ENCODE results near the gene BOC.

DNA sequence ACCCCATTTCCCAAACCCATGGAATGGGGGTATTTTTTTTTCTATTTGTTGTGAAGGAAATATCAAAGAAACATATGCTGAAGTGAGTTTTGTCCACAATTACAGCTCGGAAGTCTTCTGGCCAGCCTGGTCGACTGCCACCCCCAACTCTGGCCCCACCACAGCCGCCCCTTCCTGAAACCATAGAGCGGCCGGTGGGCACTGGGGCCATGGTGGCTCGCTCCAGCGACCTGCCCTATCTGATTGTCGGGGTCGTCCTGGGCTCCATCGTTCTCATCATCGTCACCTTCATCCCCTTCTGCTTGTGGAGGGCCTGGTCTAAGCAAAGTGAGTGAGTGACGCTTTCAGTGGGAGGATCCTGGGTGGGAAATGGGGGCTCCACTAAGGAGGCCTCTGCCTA, 71.9 kb downstream of the BOC start:
- TF ChIP-seq, protein P1, sequence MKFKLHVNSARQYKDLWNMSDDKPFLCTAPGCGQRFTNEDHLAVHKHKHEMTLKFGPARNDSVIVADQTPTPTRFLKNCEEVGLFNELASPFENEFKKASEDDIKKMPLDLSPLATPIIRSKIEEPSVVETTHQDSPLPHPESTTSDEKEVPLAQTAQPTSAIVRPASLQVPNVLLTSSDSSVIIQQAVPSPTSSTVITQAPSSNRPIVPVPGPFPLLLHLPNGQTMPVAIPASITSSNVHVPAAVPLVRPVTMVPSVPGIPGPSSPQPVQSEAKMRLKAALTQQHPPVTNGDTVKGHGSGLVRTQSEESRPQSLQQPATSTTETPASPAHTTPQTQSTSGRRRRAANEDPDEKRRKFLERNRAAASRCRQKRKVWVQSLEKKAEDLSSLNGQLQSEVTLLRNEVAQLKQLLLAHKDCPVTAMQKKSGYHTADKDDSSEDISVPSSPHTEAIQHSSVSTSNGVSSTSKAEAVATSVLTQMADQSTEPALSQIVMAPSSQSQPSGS (IDR thresholded peaks at IDR 0.05; ENCODE audit: low read length) = no peak
- no peak for TF ChIP-seq ZNF24 (IDR thresholded peaks at IDR 0.05)
- TF ChIP-seq, protein P2, sequence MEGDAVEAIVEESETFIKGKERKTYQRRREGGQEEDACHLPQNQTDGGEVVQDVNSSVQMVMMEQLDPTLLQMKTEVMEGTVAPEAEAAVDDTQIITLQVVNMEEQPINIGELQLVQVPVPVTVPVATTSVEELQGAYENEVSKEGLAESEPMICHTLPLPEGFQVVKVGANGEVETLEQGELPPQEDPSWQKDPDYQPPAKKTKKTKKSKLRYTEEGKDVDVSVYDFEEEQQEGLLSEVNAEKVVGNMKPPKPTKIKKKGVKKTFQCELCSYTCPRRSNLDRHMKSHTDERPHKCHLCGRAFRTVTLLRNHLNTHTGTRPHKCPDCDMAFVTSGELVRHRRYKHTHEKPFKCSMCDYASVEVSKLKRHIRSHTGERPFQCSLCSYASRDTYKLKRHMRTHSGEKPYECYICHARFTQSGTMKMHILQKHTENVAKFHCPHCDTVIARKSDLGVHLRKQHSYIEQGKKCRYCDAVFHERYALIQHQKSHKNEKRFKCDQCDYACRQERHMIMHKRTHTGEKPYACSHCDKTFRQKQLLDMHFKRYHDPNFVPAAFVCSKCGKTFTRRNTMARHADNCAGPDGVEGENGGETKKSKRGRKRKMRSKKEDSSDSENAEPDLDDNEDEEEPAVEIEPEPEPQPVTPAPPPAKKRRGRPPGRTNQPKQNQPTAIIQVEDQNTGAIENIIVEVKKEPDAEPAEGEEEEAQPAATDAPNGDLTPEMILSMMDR (IDR thresholded peaks at IDR 0.05 in 2 of 3, conservative IDR thresholded peaks at IDR 0.05 in 1 of 3; ENCODE audit: control insufficient read depth in 2 of 3, extremely low read depth in 1 of 3, insufficient read depth in 1 of 3, low read depth in 3 of 3, low read length in 3 of 3) = no peak
- TF ChIP-seq GABPA (IDR thresholded peaks at IDR 0.05; ENCODE audit: low read depth) = no peak
- TF ChIP-seq, protein P3, sequence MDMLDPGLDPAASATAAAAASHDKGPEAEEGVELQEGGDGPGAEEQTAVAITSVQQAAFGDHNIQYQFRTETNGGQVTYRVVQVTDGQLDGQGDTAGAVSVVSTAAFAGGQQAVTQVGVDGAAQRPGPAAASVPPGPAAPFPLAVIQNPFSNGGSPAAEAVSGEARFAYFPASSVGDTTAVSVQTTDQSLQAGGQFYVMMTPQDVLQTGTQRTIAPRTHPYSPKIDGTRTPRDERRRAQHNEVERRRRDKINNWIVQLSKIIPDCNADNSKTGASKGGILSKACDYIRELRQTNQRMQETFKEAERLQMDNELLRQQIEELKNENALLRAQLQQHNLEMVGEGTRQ (IDR thresholded peaks at IDR 0.05; ENCODE audit: borderline replicate concordance, low read depth, low read length) = no peak
- no peak for TF ChIP-seq POLR2A (IDR thresholded peaks at IDR 0.05; ENCODE audit: low read depth, low read length)
- no peak for TF ChIP-seq BRCA1 (IDR thresholded peaks at IDR 0.05; ENCODE audit: low read depth, low read length)
- no peak for TF ChIP-seq SIN3A (IDR thresholded peaks at IDR 0.05; ENCODE audit: low read depth, low read length)

All from GM12878 (cell line).